GM12892 (cell line): Measurements from ENCODE around the gene LAMA2.

ENCODE experiments used
- POLR2A ChIP-seq: IDR thresholded peaks from 2 replicates; pipeline ENCODE4 v1.6.1; 2011; ENCODE audit warnings: low read depth, low read length, control low read depth
- POLR2AphosphoS5 ChIP-seq: IDR thresholded peaks from 2 replicates; pipeline ENCODE4 v1.6.1; 2011; ENCODE audit warnings: low read depth, low read length, control low read depth

DNA sequence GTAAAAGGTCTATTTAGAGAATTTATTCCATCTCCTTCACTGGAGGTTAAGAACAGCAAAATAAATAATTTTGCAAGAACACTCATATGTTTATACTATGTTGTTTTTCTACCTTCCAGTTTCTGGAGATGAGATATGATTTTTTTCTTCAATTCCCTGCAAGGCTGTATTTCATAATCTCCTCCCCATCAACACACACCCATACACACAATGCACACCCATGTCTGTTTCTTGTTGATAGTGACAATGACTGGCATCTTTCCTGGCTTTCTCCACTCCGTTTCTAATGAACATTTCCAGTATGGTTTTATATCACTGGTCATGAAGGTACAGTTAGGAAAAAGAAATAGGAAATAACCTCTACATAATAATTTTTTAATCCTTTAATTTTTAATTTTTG, 624.9 kb downstream of the LAMA2 start:
- TF ChIP-seq POLR2A (no peak), POLR2AphosphoS5 (no peak)
